Stimulated activated CD8-positive, alpha-beta memory T cell treated with anti-CD3 and anti-CD28 coated beads, Interleukin-15, amount 100 ng/mL, for 1 hour (primary cell): ENCODE data around the gene GFRA3.
"Not testable (repeated sequence)": the region's sequence is repeated elsewhere in the genome, so short reads cannot be mapped to it uniquely, and the experiment has no call there.

Experiments used
- DNase-seq: peaks from one replicate; pipeline ENCODE4 v3.0.0-alpha.2; 2020; ENCODE audit warnings: low read depth

The GFRA3 gene, protein sequence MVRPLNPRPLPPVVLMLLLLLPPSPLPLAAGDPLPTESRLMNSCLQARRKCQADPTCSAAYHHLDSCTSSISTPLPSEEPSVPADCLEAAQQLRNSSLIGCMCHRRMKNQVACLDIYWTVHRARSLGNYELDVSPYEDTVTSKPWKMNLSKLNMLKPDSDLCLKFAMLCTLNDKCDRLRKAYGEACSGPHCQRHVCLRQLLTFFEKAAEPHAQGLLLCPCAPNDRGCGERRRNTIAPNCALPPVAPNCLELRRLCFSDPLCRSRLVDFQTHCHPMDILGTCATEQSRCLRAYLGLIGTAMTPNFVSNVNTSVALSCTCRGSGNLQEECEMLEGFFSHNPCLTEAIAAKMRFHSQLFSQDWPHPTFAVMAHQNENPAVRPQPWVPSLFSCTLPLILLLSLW

DNA sequence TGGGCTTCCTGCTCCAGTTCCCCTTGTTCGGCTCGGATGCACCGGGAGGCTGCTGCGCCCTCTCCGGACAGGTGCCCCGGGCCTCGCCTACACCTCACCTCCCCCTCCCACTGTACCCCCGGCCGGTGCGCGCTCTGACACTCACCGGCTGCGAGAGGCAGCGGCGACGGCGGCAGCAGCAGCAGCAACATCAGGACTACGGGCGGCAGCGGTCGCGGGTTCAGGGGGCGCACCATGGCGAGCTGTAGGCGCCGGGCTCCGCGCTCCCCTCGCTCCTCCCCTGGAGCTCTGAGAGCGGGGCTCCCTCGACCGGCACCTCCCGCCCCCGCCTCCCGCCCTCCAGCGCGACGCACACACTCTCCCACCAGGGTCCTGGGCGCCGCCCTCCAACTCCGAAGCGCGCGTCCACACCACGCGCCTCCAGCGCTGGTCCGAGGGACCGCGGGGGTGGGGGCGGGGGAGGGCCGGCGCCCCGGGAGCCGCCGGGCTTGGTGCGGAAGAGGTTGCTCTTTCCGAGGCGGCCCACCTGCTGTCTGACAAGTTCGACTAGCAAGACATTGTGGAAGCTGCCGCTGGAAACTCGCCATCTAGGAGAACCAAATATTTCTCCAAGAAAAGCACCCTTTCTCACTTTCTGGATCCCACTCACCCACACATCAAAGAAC is at the start of gene GFRA3:
GFRA3 (minus strand) TSS at position 433 of the 665 bp plus-strand sequence; CDS start at position 236, 197 bp downstream.
- no peak for DNase-seq

- DNase-seq = not testable (repeated sequence)
Observed at GRCh38 chr5:138318211-138318610, 43.8 kb upstream of the GFRA3 start.

DNA sequence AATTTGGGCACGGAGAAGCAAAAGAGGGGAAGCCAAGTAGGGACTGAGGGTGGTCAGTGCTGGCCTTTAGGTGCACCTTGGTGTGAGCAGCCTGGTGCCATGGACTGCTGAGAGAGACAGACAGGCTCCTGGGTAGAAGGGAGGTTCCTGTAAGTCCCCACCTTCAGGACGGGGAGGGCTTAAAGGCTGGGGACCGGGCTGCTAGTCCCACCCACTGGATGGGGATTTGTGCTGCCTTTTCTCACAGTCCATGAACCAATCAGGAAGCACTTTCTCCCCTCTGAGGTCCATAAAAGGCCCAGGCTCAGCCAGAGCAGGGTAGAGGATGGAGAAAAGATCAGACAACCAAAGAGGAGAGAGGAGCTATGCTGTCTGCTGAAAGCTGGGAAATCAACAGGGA is 41.9 kb upstream of the GFRA3 start:
- no peak for DNase-seq

DNA sequence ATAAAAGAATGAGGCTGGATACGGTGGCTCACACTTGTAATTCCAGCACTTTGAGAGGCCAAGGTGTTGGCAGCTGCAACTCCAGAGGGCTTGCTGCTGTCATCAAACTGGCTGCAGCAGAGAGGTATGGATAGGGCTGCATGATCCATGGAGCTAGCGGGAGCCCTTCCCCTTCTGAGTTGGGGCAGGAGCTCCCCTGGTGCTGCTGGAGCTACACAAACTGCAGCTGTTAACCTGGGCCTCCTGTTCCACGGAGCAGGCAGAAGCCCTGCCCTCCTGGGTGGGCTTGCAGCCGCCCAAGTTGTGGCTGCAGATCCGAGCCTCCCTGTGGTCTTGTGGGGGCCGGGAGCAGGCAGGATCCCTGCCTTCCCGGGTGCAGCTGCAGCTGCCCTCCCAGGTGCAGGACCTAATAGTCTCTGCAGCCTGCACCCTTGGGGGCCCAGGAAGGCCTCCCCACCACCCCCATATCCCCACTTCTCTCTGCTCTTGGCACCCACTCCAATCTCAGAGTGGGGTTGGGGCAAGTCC is 41.4 kb upstream of the GFRA3 start:
- DNase-seq = no peak

DNA sequence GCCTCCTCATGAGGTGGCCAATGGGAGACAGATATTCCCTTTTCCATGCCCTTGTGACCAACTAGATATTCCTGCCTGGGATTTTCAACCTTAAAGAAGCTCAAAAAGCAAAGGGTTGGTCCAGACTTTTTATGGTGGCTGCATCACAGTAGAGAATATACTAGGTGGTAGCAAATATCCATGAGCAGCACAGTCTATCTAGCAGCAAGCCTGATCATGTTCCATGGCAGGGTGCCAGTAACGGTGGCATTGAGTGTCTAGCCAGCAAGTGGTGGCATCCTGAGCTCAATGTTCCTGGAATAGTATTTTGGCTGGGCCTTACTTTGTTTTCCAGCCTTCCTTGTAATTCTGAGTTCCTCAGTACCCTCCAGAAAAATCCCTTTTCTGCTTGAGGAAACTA is 31.4 kb upstream of the GFRA3 start:
- DNase-seq = no peak

DNA sequence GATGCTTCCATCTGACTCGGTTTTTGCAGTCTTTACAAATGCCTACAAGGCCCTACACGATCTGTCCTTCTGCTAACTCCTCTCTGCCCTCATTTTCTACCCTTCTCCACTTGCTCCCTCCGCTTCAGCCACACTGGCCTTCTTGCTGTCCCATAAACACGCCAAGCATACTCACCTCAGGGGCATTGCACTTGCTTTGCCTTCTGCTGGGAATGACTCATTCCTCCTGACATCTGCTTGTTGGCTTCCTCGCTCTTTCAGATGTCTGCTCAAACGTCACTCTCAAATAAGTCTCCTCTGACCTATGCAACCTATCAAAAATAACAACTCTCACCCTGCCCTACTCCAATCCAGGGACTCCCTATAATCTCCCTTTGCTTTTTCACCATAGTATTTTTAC is 29.0 kb upstream of the GFRA3 start:
- DNase-seq = no peak

- DNase-seq = no peak
Observed at GRCh38 chr5:138289296-138289695, 14.9 kb upstream of the GFRA3 start.

DNA sequence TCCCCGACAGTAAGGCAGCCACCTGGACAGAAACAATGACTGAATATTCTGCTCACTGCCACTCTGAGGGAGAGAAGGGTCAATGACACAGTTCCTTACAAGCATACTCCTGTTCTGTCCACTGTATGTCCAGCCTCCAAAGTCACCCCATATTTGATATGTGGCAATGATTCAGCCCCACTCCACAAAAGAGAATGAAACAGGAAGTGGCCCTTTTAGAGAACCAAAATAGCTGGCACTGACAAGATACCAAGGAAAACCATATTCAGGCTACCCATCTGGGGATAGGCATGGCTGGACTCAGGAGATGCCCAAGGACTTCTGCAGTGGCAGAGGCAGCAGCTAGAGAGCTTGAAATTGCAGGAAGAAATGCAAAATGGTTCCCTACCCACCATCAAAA is 12.8 kb upstream of the GFRA3 start:
- no peak for DNase-seq

DNA sequence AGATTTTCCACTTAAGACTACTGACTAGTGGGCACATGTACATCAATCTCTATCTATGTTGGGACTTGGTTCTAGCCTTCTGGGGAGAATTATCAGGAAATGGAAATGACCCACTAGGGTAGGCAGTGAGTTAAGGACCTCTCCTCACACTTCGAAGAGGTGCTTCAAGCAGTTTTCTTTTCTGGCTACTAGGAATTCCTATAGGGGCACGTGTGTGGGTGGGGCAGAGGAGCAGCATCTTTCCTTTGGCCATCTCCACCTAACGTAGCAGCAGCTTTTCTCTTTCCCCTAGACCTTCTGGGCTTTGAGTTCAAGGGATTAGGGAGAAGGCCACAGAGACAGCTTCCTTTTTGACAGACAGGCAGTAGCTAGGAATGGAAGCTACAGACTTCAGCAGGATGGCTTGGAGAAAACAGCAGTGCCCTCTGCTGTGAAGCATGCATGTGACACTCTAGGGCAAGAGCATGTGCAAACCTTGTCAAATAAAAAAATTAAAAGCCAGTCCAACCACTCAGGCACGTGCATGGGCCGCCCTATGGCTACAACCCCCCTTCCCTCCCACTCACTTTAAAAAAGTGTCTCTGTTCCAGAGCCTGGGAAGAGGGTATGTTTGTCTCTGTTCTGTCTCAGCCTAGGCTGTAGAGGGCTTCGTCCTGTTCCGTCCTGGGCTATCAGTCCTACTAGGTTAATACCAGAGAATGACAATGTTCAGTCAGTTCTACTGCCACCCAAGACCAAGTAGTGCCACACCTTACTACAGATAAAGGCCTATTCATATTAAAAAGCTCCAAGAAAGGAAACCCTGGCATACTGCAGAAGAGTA is 8.7 kb upstream of the GFRA3 start:
- no peak for DNase-seq

DNA sequence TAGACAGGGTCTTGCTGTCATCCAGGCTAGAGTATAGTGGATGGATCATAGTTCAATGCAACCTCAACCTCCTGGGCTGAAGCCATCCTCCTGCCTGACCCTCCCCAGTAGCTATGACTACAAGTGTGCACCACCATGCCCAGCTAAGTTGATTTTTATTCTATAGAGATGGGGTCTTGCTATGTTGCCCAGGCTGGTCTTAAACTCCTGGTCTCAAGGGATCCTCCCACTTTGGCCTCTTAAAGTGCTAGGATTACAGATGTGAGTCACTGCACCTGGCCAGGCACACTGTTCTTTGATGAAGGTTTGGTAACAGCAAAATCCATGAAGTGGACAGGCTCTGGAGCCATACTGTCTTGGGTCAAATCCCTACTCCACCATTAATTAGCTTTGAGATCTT is 6.5 kb upstream of the GFRA3 start:
- DNase-seq = no peak

- no peak for DNase-seq
Observed at GRCh38 chr5:138276402-138277054, 2.1 kb upstream of the GFRA3 start.

- no peak for DNase-seq
Observed at GRCh38 chr5:138275895-138276294, 1.5 kb upstream of the GFRA3 start.

DNA sequence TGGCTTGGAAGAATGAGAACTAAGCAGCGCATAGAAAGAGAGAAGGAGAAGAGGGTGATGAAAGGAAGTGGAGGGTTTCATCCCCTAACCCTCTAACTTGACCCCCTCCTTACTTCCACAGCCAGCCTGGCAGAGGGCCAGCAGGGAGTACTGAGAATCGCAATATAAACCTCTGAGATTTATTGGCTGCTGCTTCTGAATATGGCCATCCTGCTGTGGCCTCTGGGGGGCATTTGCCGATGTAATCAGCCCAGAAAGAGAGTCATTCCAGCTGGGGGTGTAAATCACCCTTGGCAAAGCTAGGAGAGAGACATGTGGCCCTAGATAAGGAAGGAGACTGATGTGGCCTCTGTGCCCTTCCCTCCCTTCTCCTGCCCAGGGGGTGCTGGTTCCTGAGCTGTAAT is 960 bp upstream of the GFRA3 start:
- DNase-seq = no peak

GRCh38 chr5:138273834-138274188 is 610 bp downstream of the GFRA3 start:
- DNase-seq = no peak

- DNase-seq = no peak
Observed at GRCh38 chr5:138272681-138273080, 1.7 kb downstream of the GFRA3 start.

GRCh38 chr5:138271281-138271680 is 3.1 kb downstream of the GFRA3 start:
- DNase-seq = no peak

- DNase-seq = no peak
Observed at GRCh38 chr5:138264183-138264582, 10.2 kb downstream of the GFRA3 start.

DNA sequence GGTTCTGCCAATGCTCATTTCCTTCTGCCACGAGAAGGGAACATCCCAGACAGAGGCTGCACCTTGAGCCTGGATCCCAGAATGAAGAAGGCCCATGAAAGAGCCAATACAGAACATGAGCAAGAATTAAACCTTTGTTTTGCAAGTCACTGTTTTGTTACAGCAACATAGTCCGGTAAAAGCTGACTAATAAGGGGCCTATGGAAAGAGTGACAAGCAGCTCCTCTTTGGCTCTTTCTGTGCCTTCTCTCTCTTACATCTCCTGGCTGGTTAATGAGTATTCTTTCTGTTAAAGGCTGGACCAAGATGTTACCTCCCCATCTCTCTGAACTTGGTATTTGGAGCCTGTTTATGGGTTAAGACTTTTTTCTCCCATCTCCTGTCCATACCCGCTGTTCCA is 10.8 kb downstream of the GFRA3 start:
- no peak for DNase-seq

GRCh38 chr5:138258704-138259292 is 15.6 kb downstream of the GFRA3 start:
- DNase-seq = no peak

DNA sequence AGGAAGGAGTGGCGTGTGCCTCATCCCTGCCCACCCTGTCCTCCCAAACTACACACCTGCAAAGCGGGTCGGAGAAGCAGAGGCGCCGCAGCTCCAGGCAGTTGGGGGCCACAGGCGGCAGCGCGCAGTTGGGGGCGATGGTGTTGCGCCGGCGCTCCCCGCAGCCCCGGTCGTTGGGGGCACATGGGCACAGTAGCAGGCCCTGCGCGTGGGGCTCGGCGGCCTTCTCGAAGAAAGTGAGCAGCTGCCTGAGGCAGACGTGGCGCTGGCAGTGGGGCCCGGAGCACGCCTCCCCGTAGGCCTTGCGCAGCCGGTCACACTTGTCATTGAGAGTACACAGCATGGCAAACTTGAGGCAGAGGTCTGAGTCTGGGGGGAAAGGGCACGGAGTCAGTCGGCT is 16.8 kb downstream of the GFRA3 start:
- DNase-seq = no peak

- DNase-seq = no peak
Observed at GRCh38 chr5:138252944-138253343, 21.5 kb downstream of the GFRA3 start.

DNA sequence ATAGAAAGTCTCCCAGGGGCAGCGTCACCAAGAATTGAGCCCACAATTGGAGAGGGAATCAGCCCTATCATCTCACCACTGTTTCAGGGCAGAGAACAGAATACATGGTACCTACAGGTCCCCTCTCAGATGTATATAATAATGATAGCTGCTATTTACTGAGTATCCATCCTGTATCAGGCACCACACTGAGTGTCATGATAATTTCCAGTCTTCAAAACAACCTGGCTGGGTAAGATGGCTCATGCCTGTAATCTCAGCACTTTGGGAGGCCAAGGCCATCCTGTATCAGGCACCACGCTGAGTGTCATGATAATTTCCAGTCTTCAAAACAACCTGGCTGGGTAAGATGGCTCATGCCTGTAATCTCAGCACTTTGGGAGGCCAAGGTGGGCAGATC is 26.6 kb downstream of the GFRA3 start:
- DNase-seq = not testable (repeated sequence)
